HCT116 (cell line): ENCODE measurements around the gene HES5. TPM values are rescaled to one million over a fixed set of nuclear protein-coding genes. Genes with fewer than 3 reads are reported as not detected.

Source experiments
- ATAC-seq: fragments of 200-7000 bp; cut with Tn5 transposase; 2 replicates; pipeline ENCODE4 v1.9.1; 2020; ENCODE audit warnings: mild to moderate bottlenecking, moderate library complexity
- BruUV-seq: library from RNA; stranded (reverse); fragments of 400-500 nt; replicated peaks from 2 replicates; lab custom pipeline; 2021; lab: Mats Ljungman, UMichigan
- CTCF ChIA-PET: fragments of 300-600 bp; sonication (Branson Sonifier 250); formaldehyde crosslinking; loops from one replicate; lab custom pipeline; 2021; ENCODE audit warnings: antibody characterized with exemption; lab: Charles Lee
- POLR2A ChIA-PET: fragments of 300-600, 350-600 bp; sonication (Branson Sonifier 250); formaldehyde crosslinking; loops from one replicate; lab custom pipeline; 2021; ENCODE audit warnings: antibody characterized with exemption; lab: Charles Lee
- RAD21 ChIA-PET, 2 experiments: fragments of 300-600 bp; sonication (Branson Sonifier 250); formaldehyde crosslinking; loops; one replicate each; lab custom pipeline; 2023; ENCODE audit warnings: low total read pairs in 2 of 2; ENCODE audit not compliant: uncharacterized antibody in 2 of 2, unreplicated experiment in 2 of 2, low non-redundant PET in 1 of 2; lab: Charles Lee
- DNase-seq: peaks from one replicate; pipeline ENCODE4 v3.0.0-alpha.2; 2010; ENCODE audit warnings: low read depth, low spot score
- H2AFZ ChIP-seq: fragments of 200-600 bp; shearing (Covaris generic), sonication (generic); 2 replicates; pipeline ENCODE4 v1.6.1; 2017; ENCODE audit warnings: low read depth, mixed run types, mixed read lengths, antibody characterized with exemption, low read length; ENCODE audit not compliant: poor library complexity, severe bottlenecking
- H3K27ac ChIP-seq: 2 replicates; pipeline ENCODE4 v1.5.1; 2012; ENCODE audit warnings: low read depth, low read length
- H3K27me3 ChIP-seq: fragments of 200-600 bp; sonication (generic); 2 replicates; pipeline ENCODE4 v1.6.1; 2016; ENCODE audit warnings: mixed run types, low read length, mixed read lengths; ENCODE audit not compliant: insufficient read depth
- H3K36me3 ChIP-seq, 2 experiments: fragments of 200-500 bp in 1 of 2; fragments of 200-600 bp in 1 of 2; sonication (Bioruptor generic) in 1 of 2; sonication (generic) in 1 of 2; 2 replicates each; pipeline versions ENCODE4 v1.5.1 to v1.6.1; 2014 to 2016; ENCODE audit warnings: low read length in 2 of 2, inconsistent platforms in 1 of 2, mixed read lengths in 1 of 2, mixed run types in 1 of 2; ENCODE audit not compliant: insufficient read depth in 2 of 2, control insufficient read depth in 1 of 2
- H3K4me1 ChIP-seq, 2 experiments: fragments of 200-600 bp in 1 of 2; sonication (generic) in 1 of 2; 2 replicates each; pipeline versions ENCODE4 v1.5.1 to v1.6.1; 2012 to 2017; ENCODE audit warnings: low read length in 2 of 2, inconsistent platforms in 1 of 2, mild to moderate bottlenecking in 1 of 2, mixed read lengths in 1 of 2, mixed run types in 1 of 2, moderate library complexity in 1 of 2; ENCODE audit not compliant: insufficient read depth in 2 of 2, control insufficient read depth in 1 of 2
- H3K4me2 ChIP-seq: fragments of 200-600 bp; sonication (generic); 2 replicates; pipeline ENCODE4 v1.6.1; 2017; ENCODE audit warnings: mixed run types, low read length, mixed read lengths
- H3K4me3 ChIP-seq, 2 experiments: fragments of 200-600 bp in 1 of 2; sonication (generic) in 1 of 2; replicated peaks in 1 of 2; 2 replicates each; pipeline ENCODE4 v1.5.1; 2011 to 2016; ENCODE audit warnings: low read length in 2 of 2, control low read depth in 1 of 2, low read depth in 1 of 2, mild to moderate bottlenecking in 1 of 2, mixed read lengths in 1 of 2, mixed run types in 1 of 2
- H3K79me2 ChIP-seq: fragments of 200-600 bp; sonication (generic); 2 replicates; pipeline ENCODE4 v1.6.1; 2017; ENCODE audit warnings: mild to moderate bottlenecking, mixed run types, low read length, moderate library complexity, mixed read lengths; ENCODE audit not compliant: insufficient read depth
- H3K9ac ChIP-seq: fragments of 200-600 bp; sonication (generic); 2 replicates; pipeline ENCODE4 v1.6.1; 2016; ENCODE audit warnings: low read length, mixed read lengths
- H3K9me2 ChIP-seq: fragments of 200-600 bp; sonication (generic), shearing (Covaris generic); 2 replicates; pipeline ENCODE4 v1.6.1; 2017; ENCODE audit warnings: mixed run types, mild to moderate bottlenecking, moderate library complexity; ENCODE audit not compliant: insufficient read depth
- H3K9me3 ChIP-seq, 2 experiments: fragments of 200-500 bp in 1 of 2; fragments of 200-600 bp in 1 of 2; sonication (Bioruptor generic) in 1 of 2; sonication (generic) in 1 of 2; 2 replicates each; pipeline ENCODE4 v1.6.1; 2014 to 2017; ENCODE audit warnings: low read length in 2 of 2, mixed read lengths in 2 of 2, inconsistent platforms in 1 of 2, low read depth in 1 of 2, mild to moderate bottlenecking in 1 of 2, mixed run types in 1 of 2, moderate library complexity in 1 of 2; ENCODE audit not compliant: control insufficient read depth in 1 of 2, insufficient read depth in 1 of 2
- H4K20me1 ChIP-seq: fragments of 200-600 bp; sonication (generic), shearing (Covaris generic); 2 replicates; pipeline ENCODE4 v1.6.1; 2017; ENCODE audit warnings: mixed run types, mild to moderate bottlenecking, moderate library complexity; ENCODE audit not compliant: insufficient read depth
- ATF3 ChIP-seq: IDR thresholded peaks from 2 replicates; pipeline ENCODE4 v1.6.1; 2012
- CBX3 ChIP-seq: IDR thresholded peaks from 2 replicates; pipeline ENCODE4 v1.6.1; 2012; ENCODE audit warnings: low read depth
- EGR1 ChIP-seq: IDR thresholded peaks from 2 replicates; pipeline ENCODE4 v1.6.1; 2012; ENCODE audit warnings: low read depth
- ELF1 ChIP-seq: IDR thresholded peaks from 2 replicates; pipeline ENCODE4 v1.6.1; 2012; ENCODE audit warnings: low read depth, borderline replicate concordance
- EZH2 ChIP-seq: fragments of 200-600 bp; sonication (generic); IDR thresholded peaks from 2 replicates; pipeline ENCODE4 v1.6.1; 2017; ENCODE audit warnings: antibody characterized with exemption, mixed run types
- EZH2phosphoT487 ChIP-seq: fragments of 200-600 bp; IDR thresholded peaks from 2 replicates; pipeline ENCODE4 v1.6.1; 2018; ENCODE audit warnings: antibody characterized with exemption, borderline replicate concordance
- JUND ChIP-seq: IDR thresholded peaks from 2 replicates; pipeline ENCODE4 v1.6.1; 2012
- MAX ChIP-seq: IDR thresholded peaks from 2 replicates; pipeline ENCODE4 v1.6.1; 2012
- POLR2AphosphoS5 ChIP-seq: IDR thresholded peaks from 2 replicates; pipeline ENCODE4 v1.6.1; 2011; ENCODE audit warnings: mild to moderate bottlenecking, low read depth, low read length, moderate library complexity
- SIN3A ChIP-seq: IDR thresholded peaks from 2 replicates; pipeline ENCODE4 v1.6.1; 2012; ENCODE audit warnings: low read depth
- SP1 ChIP-seq: IDR thresholded peaks from 2 replicates; pipeline ENCODE4 v1.6.1; 2012; ENCODE audit warnings: low read depth
- SRF ChIP-seq: IDR thresholded peaks from 2 replicates; pipeline ENCODE4 v1.6.1; 2012; ENCODE audit warnings: low read depth
- YY1 ChIP-seq: IDR thresholded peaks from 2 replicates; pipeline ENCODE4 v1.6.1; 2011; ENCODE audit warnings: low read length, low read depth, moderate library complexity, mild to moderate bottlenecking; ENCODE audit not compliant: insufficient replicate concordance; ENCODE audit errors: extremely low read depth
- ZBTB33 ChIP-seq: IDR thresholded peaks from 2 replicates; pipeline ENCODE4 v1.6.1; 2011; ENCODE audit warnings: mild to moderate bottlenecking, low read length, moderate library complexity; ENCODE audit not compliant: insufficient replicate concordance; ENCODE audit errors: extremely low read depth
- ZFX ChIP-seq: fragments of 450-650 bp; IDR thresholded peaks from 2 replicates; pipeline ENCODE4 v1.6.1; 2017
- ZNF274 ChIP-seq: fragments of 200-500 bp; sonication (Bioruptor generic); IDR thresholded peaks from 2 replicates; pipeline ENCODE4 v1.6.1; 2014; ENCODE audit warnings: mild to moderate bottlenecking, low read depth, low read length, inconsistent platforms
- intact Hi-C: fragments of 100-400 bp; cut with micrococcal nuclease; formaldehyde crosslinking; loops from 2 replicates; pipeline ENCODE4 v1.10.0; 2022
- total RNA-seq: library from RNA; stranded (reverse); gene quantifications from one replicate; pipeline ENCODE4 v1.2.1, GENCODE V29; 2021; ENCODE audit not compliant: unreplicated experiment

Gene HES5
- total RNA-seq, 1 experiment from 2014 or later: not detected

- intact Hi-C loops: no loop called here
- no peaks in the 10 kb centered on the region for H3K4me1 ChIP-seq
- RAD21 ChIA-PET: no interaction called here
- no peak overlapping the region for H2AFZ ChIP-seq
- no peak for DNase-seq
- H3K27me3 ChIP-seq: no peaks in the 10 kb centered on the region
- no peak overlapping the region for H3K4me3 ChIP-seq
- H4K20me1 ChIP-seq: no peaks in the 10 kb centered on the region
- no peaks in the 10 kb centered on the region for H3K79me2 ChIP-seq
- BruUV-seq: no TSS peak
- H3K9me2 ChIP-seq: no peaks in the 10 kb centered on the region
- POLR2A ChIA-PET: no interaction called here
- CTCF ChIA-PET: no interaction called here
- H3K36me3 ChIP-seq: no peaks in the 10 kb centered on the region
- H3K4me2 ChIP-seq: no peak overlapping the region
- H3K27ac ChIP-seq: no peak overlapping the region
- no peak overlapping the region for H3K9ac ChIP-seq
- TF ChIP-seq SIN3A: no peak
- TF ChIP-seq, all 23 proteins: peak for 0
- ATAC-seq: no peak
- peaks cover 4 to 7% of the 10 kb centered on the region in 2 experiments; a peak in 2 of 4 replicates for H3K9me3 ChIP-seq
Observed at GRCh38 chr1:2486558-2486957, 43.5 kb downstream of the HES5 start.

GRCh38 chr1:2486041-2486440 lies 44.0 kb downstream of the HES5 start:
- Histone ChIP-seq H3K27me3 (no peaks in the 10 kb centered on the region), H3K9ac (no peak overlapping the region), H3K9me2 (no peaks in the 10 kb centered on the region), H3K27ac (no peak overlapping the region), H3K4me2 (no peak overlapping the region), H3K4me1 (no peaks in the 10 kb centered on the region), H3K79me2 (no peaks in the 10 kb centered on the region), H4K20me1 (no peaks in the 10 kb centered on the region), H3K9me3 (peaks cover 4 to 7% of the 10 kb centered on the region in 2 experiments; a peak in 2 of 4 replicates), H2AFZ (no peak overlapping the region), H3K36me3 (no peaks in the 10 kb centered on the region), H3K4me3 (no peak overlapping the region)
- POLR2A ChIA-PET: no interaction called here
- intact Hi-C loops: no loop called here
- CTCF ChIA-PET: no interaction called here
- DNase-seq (no peak), ATAC-seq (no peak)
- RAD21 ChIA-PET: no interaction called here
- TF ChIP-seq ZNF274: no peak
- TF ChIP-seq EZH2phosphoT487: no peak
- TF ChIP-seq SIN3A: no peak
- TF ChIP-seq SRF: no peak
- TF ChIP-seq SP1: no peak
- TF ChIP-seq ELF1: no peak
- no peak for TF ChIP-seq ZBTB33
- no peak for TF ChIP-seq YY1
- TF ChIP-seq EGR1: no peak
- no peak for TF ChIP-seq MAX
- TF ChIP-seq ZFX: no peak
- no peak for TF ChIP-seq CBX3
- no peak for TF ChIP-seq JUND
- TF ChIP-seq EZH2: no peak
- no peak for TF ChIP-seq ATF3
- TF ChIP-seq POLR2AphosphoS5: no peak
- BruUV-seq: no TSS peak
